HG02970 (cell line): ENCODE results near the gene LDLRAD4.
"Not testable (repeated sequence)": the region's sequence is repeated elsewhere in the genome, so short reads cannot be mapped to it uniquely, and the experiment has no call there.

ENCODE experiments used
- ATAC-seq: cut with Tn5 transposase; IDR thresholded peaks from one replicate; pipeline ENCODE4 v1.9.1; 2021; ENCODE audit warnings: mild to moderate bottlenecking, moderate library complexity, moderate number of reproducible peaks; ENCODE audit not compliant: unreplicated experiment, low FRiP score

LDLRAD4 gene

DNA sequence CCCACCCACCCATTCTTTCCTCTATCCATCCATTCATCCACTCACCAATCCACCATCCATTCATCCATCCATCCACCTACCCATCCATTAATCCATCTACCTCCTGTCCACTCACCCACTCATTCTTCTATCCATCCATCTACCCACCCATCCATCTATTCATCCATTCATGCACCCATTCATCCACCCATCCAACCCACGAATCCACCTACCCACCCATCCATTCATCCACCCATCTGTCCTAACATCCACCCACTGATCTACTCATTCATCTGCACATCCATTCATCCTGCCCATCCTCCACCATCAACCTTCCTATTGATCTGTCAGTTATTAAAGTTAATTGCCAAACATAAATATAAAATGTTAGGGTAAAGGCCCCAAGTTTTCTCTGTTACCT lies 25.6 kb downstream of the LDLRAD4 start:
- ATAC-seq, result no peak

DNA sequence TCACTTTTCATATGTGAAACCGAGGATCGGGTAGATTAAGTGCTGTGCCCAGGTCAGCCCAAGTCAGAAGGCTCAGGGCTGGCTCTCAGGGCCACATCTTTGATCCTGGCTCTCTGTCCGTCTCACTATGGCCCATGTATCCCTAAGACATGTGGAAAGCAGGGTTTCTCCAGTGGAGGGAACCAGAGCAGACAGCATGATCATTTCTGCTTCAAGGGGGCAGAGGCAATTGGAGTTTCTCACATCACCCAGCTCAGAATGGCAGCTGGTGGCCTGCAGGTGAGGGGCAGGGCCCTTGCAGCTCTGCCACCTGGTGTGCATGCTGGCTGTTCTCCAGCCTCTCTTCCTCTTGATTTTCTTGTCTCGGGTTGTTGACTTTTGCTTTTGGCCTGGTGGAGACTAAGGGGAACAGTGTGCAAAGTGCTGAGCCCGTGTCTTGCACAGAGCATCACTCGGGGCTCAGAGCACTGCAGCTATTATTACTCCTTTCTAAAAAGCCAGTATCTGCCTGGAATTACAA lies 27.0 kb downstream of the LDLRAD4 start:
- ATAC-seq, result no peak

DNA sequence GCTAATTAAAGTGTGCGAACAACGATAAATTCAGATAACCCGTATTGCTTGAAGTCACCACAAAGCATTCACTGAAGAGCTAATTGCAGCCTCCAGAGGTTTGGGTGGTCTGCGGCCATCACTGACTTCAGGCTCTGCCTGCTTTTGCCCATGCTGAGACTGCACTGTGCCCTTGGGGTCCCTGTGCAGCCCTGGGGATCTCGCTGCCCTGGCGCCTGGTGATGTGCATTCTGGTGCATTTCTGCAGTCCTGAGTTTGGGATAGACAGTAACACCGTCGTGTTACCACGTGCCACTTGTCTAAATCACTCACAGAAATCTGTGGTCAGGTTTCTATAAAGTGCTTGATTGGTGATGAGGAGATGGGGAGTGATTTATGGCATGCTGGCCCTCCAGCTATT lies 27.6 kb downstream of the LDLRAD4 start:
- ATAC-seq, result no peak

DNA sequence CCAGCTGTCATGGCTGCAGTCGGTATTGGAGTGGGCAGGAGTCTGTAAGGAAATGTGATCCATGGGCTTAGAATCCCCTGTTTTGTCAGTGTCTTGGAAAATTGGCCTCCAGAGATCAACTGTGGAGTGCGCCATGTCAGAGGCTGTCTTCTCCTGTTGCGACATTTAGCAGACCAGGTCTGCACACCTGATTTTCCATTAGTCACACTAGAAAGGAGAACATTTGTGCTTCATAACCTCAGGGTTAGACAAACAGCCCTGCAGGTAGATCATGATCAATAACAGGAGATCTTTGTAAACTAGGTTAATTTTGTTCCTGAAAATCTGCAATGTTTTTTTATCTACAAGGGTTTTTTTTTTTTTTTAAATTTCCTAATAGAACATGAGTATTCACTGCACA lies 28.0 kb downstream of the LDLRAD4 start:
- no peak for ATAC-seq

DNA sequence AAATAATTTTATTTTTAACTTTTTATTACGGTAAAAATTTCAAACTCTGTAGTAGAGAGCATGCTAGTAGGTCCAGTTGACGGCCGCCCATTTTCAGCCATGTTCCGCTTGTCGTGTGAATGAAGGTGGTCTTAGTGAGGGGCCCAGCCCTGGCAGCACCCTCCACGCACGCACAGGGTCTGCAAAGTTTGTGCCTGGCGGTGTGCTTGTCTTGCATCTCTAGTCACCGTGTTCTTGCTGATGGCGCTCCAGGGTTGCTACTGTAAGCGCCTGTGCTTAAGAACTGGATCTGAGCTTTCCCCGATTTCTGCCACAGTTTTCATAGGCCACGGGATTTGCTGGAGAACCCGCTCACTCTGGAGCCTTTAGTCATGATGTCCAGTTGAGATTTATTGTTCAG lies 28.9 kb downstream of the LDLRAD4 start:
- ATAC-seq, result no peak

DNA sequence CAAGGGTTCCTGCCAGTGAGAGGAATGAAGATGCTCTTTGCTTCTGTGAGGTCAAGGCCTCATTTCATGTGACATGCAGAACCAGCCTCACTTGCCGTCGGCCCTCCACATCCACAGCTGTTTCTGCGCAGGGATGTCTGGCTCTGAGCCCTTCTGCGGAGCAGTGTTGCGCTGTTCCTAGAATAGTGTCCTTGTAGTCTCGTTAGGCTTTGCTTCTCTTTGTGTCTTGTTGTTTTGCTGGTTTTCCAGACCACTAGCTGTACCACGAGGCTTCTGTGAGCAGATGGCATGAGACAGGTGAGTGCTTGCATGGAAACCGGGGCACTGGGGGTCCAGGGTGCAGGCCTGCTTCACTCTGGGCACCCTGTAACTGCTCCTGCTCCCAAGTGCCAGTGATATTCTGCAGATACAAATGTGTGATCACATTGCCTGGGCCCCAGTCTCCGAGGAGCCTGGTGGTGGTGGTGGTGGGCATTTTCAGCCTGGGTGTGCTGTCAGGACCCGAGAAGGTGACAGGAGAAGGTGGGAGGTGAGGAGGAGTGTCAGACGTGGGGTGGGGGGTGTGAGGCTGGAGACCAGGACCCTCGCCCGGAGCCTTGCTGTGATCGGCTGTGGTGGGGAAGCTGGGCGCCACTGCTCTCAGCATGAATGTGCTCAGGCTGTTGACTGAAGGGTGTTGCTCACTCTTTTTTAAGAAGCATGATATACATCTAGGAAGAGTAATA lies 34.3 kb downstream of the LDLRAD4 start:
- no peak for ATAC-seq

DNA sequence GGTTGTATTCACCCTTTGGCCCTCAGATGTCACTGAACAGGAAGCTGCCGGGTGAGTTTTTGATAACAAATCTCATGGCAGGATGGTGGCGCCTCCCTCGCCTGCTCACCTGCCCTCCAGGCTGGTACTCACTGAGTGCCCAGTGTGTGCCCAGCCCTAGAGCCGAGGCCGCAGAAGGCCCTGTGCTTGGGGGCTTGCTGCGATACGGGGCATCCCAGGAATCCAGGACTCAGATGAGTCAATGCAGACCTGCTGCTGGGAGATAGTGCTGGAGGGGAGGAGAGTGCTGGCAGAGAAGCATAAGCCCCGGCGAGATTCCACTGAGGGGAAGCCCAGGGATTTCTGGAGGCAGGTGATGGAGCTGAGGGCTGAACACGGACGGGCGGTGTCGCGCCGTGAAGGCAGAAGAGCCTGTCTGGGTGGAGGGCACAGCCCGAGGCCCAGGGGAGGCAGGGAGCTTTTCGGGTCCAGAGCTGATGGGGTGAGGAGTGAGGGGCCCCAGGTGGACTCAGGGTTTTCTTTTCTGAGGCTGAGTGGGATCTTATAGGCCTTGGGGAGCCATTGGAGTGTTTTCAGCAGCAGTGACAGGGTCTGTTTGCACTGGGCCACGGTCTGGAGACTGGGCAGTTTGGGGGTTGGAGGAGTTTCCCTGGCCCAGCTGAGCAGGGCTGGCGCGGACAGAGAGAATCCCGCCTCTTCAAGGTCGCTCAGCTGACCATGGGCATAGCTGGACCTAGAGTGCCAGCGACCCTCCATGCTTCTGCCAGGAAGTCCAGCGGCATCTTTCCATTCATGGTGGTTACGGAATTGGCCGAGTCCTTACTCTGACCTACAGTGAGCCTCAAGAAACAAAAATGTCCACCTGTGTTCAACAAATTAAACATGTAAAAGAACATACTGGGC lies 35.5 kb downstream of the LDLRAD4 start:
- ATAC-seq, result no peak

DNA sequence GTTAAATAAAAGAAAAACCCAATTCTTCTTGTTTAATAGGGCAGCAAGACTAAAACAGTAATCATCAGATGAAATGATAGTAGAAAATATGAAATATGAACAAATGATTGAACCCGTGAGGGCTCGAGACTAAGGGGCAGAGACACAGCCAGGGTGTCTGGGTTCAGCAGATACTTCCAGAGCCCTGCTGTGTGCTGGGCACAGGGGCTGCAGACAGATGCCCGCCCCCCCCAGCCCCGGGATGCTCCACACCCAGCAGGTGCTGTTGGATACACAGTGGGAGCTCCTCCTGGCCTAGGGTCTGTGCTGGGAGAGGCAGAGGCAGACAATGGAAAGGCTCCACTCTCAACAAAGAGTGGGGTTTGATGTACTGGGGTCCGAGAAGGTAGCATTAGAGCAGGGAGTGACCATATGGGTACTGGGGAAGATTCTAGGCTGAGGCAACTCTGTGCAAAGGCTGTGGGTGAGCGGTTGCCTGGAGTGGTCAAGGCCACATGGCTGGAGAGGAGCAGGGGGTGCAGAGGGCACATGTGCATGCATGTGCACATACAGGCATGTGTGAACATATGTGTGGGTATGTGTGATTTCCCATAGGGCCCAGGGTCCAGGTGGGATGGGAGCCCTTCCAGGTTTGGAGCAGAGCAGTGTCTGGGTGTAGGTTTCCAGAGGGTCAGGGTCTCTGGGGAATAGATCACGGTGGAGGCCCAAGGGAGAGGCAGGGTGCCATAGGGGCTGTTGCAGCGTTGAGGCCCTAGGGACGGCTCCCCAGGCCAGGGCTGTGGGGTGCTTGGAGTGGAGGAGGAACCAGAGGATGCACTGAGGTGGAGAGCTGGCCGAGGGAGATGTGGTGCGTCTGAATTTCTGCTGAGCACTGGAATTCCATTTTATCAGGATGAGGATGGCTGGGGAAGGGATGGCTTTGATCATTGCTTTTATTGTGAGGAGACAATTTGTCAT lies 36.7 kb downstream of the LDLRAD4 start:
- no peak for ATAC-seq

DNA sequence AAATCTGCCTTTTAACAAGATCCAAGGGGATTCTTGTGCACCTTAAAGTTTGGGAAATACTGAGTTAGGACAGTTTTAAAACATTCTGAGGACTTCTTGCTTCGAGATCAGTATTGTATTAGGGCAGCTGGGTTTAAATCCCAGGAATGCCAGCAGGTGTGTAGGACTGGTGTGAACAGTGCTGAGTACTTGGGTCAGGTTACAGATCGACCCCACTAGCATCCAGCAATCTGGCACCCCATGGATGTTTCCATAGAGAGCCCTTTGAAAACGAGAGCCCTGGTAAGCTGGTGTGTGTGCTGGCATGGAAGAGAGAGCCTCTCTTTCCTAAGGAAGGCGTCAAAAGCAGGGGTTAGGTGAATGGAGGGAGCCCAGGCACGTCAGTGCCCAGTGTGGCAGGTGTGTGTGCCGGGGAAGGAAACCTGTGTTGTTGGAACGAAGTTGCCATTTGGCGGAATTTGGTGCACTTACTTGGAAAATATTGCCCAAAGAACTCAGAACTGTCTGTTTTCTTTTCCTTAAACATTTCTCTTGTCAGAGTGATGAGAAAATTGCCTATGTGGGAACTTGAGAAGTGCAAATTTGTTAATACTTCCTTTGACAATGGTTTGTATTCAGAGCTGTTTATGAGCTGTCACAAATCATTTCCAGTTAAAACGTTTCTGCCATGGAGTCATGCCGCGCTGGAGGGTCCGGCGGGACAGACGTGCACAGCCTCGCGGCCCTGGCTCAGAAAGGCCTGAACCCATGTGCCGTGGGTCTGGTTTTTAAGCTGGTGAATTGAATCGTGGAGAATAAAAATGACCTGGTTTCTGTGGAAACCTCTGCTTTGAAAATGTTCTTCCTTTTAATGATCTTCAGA lies 38.1 kb downstream of the LDLRAD4 start:
- ATAC-seq, result no peak

DNA sequence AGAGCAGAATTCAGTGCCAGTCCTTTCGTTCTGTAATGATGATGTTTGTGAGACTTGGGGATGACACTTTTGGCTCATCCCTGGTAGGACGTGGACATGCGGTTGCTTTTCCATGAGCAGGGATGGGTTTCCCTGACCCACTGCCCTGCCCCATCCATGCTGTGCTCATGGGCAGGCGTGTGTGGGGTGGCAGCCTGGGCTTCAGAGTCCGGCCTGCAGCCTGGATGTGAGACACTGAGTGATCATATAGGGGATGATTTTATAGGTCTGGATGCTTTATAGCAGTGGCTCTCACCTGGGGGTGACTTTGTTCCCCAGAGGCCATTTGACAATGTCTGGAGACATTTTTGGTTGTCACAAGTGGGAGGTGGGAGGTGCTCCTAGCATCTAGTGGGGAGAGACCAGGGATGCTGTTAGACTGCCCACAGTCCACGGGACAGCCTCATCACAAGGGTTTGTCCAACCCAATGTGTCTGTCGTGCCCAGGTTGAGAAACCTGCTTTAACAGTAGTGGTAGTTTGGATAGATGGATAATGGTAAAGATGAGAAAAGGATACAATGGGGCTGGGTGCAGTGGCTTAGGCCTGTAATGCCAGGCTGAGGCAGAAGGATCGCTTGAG lies 38.9 kb downstream of the LDLRAD4 start:
- no peak for ATAC-seq

DNA sequence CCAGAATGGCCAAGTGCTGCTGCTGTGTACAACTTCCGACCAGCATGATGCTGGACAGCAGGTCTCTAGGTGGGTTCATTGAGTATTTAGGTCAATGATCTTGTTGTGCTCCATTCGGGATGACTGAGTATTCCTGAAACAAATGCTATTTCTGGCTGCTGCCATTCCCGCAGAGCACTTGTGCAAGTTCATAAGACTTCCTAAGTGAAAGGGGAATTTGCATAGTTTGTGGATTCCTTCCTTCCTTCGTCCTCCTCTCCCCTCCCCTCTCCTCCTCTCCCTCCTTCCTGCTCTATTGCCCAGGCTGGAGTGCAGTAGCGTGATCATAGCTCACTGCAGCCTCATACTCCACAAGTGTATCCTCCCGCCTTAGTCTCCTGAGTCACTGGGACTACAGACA lies 40.4 kb downstream of the LDLRAD4 start:
- ATAC-seq, result no peak

DNA sequence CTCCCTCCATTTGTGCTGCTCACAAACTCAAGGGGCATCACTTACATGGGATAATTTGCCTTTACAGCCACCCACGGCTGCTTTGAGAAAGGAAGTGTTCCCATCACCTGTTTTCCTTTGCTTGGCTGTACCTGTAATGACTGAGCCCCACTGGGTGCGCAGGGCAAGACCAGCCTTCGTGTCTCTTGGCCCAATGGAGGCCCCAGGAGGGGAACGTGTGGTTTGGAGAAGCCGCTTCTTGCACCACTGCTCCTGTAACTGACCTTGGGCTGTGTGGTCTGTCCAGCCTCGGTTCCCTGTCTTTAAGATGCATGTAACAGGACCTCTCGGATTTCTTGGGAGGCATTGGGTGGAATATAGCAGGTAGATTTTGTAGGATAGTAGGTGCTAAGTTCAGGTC lies 41.1 kb downstream of the LDLRAD4 start:
- no peak for ATAC-seq

DNA sequence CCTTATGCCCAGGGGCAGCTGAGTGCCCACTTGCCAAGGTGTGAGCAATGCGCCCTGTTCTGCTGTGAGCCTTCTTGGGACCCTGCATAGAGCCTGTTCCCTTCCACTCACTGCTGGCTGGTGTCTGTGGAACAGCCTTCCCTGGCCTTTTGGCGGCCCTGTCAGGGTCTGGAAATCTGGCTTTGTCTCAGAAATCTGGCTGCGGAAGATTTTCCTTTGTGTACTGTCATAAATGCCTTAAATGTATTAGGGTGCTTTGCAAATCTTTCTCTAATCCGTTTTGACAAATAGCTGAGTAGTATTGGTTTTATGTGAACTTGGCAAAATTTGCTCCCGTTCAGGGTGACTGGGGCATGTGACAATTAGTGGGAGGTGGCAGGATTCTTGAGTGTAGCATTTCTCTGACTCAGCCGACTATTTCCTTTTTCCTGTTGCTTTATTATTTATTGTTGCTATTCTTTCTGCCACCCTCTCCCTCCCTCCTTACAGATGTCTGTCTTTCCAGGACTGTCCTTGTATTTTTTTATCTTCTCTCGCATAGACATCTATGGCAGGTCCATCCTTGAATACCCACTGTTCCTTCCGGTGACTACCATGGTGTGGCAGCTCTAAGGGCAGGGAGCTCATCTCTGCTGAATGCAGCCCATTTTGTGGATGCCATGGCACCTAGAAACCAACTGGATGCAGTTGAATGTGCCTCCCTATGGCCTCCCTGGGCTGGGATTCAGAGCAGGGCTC lies 41.8 kb downstream of the LDLRAD4 start:
- ATAC-seq, result no peak

DNA sequence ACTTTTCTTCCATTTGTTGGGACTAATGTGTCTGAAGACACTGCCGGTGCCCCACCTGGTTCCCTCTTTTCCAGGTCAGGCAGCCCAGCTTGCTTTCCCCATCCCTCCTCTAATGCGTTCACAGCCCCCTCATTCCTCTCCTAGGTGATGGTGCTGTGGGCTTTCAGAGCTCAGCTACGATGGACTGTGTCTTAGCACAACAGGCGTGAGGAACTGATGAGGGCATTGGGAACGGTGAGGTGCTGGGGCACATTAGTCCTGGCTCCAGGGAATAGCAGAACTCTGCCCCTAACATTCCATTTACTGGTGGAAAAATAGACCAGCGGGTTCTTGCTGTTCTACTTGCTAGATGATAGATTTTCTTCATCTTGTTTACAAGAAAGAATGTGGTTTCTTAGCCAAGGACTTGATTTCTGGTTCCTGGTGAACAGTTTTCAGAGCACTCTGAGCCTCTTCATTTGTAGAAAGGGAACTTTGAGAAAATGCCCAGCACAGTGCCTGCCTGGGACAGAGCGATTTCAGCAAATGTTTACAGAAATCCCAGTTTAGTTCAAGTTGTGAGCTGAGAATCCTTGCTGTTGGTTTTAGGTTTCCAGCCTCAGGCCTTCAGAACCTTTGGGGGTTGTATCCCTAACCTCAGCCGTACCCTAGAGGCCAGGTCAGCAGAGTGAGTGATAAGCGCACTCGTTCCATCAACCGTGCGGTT lies 42.5 kb downstream of the LDLRAD4 start:
- no peak for ATAC-seq

DNA sequence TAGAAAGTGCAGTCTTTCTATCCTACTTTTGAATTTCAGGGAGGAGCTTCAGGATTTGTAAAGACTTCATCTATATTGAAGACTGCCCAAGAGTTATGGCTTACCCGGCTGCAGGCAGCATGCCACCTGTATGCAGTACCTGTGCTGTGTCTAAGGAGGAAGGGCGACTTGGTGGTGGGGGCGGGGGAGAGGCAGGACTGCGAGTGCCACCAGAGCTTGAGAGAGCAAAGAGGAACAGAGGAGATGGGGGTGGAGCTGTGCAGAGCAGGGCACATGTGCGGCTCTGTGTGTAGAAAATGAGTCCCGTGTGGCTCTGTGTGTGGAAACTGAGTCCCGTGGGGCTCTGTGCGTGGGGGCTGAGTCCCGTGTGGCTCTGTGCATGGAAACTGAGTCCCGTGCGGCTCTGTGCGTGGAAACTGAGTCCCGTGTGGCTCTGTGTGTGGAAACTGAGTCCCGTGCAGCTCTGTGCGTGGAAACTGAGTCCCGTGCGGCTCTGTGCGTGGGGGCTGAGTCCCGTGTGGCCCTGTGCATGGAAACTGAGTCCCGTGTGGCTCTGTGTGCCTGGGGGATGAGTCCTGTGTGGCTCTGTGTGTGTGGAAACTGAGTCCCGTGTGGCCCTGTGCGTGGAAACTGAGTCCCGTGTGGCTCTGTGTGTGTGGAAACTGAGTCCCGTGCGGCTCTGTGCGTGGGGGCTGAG lies 43.2 kb downstream of the LDLRAD4 start:
- no peak for ATAC-seq

DNA sequence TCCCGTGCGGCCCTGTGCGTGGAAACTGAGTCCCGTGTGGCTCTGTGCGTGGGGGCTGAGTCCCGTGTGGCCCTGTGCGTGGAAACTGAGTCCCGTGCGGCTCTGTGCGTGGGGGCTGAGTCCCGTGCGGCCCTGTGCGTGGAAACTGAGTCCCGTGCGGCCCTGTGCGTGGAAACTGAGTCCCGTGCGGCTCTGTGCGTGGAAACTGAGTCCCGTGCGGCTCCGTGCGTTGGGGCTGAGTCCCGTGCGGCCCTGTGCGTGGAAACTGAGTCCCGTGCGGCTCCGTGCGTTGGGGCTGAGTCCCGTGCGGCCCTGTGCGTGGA lies 43.8 kb downstream of the LDLRAD4 start:
- not testable (repeated sequence) for ATAC-seq
